Medulla oblongata (tissue), 1 donor: ENCODE results near the gene APBB2.
A peak's percentile ranks its signal among the peaks of the same experiment; 100 is the strongest.

Source experiments
- DNase-seq: peaks from one replicate; pipeline ENCODE4 v3.0.0-alpha.2; 2015; ENCODE audit errors: extremely low spot score

Gene APBB2

GRCh38 chr4:41103657-41104056, 110.7 kb downstream of the APBB2 start:
- DNase-seq: no peak

- DNase-seq: no peak
These were observed 111.8 kb downstream of the APBB2 start for GRCh38 chr4:41102414-41103092.

GRCh38 chr4:41098093-41099048, 116.0 kb downstream of the APBB2 start:
- DNase-seq: no peak

GRCh38 chr4:41095973-41096372, 118.4 kb downstream of the APBB2 start:
- no peak for DNase-seq

GRCh38 chr4:41095192-41095872, 119.0 kb downstream of the APBB2 start:
- no peak for DNase-seq

GRCh38 chr4:41092128-41092527, 122.2 kb downstream of the APBB2 start:
- DNase-seq: no peak

- no peak for DNase-seq
These were observed 132.5 kb downstream of the APBB2 start for GRCh38 chr4:41081847-41082246.

- no peak for DNase-seq
These were observed 133.4 kb downstream of the APBB2 start for GRCh38 chr4:41080976-41081375.

GRCh38 chr4:41079881-41080560, 134.3 kb downstream of the APBB2 start:
- DNase-seq: peak; percentile 77

- DNase-seq: no peak
These were observed 136.7 kb downstream of the APBB2 start for GRCh38 chr4:41077628-41078027.

- no peak for DNase-seq
These were observed 137.9 kb downstream of the APBB2 start for GRCh38 chr4:41076481-41076880.

GRCh38 chr4:41074215-41074614, 140.1 kb downstream of the APBB2 start:
- no peak for DNase-seq

- DNase-seq: peak; percentile 77
These were observed 142.1 kb downstream of the APBB2 start for GRCh38 chr4:41072021-41072777.

- DNase-seq: no peak
These were observed 143.6 kb downstream of the APBB2 start for GRCh38 chr4:41070516-41071281.

GRCh38 chr4:41069838-41070237, 144.5 kb downstream of the APBB2 start:
- no peak for DNase-seq

- DNase-seq: no peak
These were observed 145.1 kb downstream of the APBB2 start for GRCh38 chr4:41069257-41069656.

GRCh38 chr4:41067369-41067768, 147.0 kb downstream of the APBB2 start:
- no peak for DNase-seq

GRCh38 chr4:41066049-41066448, 148.3 kb downstream of the APBB2 start:
- DNase-seq: no peak

- no peak for DNase-seq
These were observed 148.8 kb downstream of the APBB2 start for GRCh38 chr4:41065434-41066006.

GRCh38 chr4:41064953-41065352, 149.4 kb downstream of the APBB2 start:
- no peak for DNase-seq
